GM21723 (cell line): Measurements from ENCODE around the gene BTBD6.

Source experiments
- ATAC-seq: cut with Tn5 transposase; IDR thresholded peaks from one replicate; pipeline ENCODE4 v1.9.1; 2021; ENCODE audit warnings: mild to moderate bottlenecking, moderate library complexity; ENCODE audit not compliant: unreplicated experiment

BTBD6 gene

DNA sequence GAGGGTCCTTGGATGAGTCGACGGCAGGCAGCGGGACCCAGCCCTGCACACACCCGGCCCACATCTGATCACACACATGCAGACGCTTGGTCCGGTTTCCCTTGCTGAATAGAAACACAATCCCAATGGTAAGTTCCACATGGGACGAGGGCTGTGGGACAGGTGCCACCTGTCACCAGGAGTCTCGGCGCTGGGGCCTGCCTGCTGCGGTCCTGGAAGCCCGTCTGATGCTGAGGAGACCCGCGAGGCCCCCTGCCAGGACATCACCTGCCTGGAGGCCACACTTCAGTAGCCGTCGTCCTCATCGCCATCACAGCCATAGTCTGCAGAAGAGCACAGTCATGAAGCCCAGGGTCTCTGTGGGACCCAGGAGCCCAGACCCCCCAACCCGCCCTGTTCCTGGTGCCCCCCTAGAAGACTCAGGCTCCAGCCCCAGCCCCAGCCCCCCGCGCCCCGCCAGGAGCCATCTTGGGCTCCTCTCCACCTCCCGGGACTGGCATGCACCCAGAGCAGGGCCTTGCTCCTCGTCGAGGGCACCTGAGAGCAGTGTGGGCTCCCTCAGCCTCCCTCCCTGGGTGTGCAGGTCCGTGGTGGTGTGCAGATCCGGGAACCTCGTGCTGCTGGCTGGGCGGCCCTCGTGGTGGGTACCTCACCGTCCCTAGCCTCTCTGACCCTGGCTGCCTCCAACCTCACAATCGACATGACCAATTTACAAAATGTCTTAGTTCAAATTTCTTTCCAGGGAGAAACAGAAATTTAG, 37.9 kb upstream of the BTBD6 start:
- no peak for ATAC-seq

- no peak for ATAC-seq
These were observed 37.1 kb upstream of the BTBD6 start for GRCh38 chr14:105211086-105211757.

- ATAC-seq, result no peak
These were observed 36.6 kb upstream of the BTBD6 start for GRCh38 chr14:105211758-105212089.

DNA sequence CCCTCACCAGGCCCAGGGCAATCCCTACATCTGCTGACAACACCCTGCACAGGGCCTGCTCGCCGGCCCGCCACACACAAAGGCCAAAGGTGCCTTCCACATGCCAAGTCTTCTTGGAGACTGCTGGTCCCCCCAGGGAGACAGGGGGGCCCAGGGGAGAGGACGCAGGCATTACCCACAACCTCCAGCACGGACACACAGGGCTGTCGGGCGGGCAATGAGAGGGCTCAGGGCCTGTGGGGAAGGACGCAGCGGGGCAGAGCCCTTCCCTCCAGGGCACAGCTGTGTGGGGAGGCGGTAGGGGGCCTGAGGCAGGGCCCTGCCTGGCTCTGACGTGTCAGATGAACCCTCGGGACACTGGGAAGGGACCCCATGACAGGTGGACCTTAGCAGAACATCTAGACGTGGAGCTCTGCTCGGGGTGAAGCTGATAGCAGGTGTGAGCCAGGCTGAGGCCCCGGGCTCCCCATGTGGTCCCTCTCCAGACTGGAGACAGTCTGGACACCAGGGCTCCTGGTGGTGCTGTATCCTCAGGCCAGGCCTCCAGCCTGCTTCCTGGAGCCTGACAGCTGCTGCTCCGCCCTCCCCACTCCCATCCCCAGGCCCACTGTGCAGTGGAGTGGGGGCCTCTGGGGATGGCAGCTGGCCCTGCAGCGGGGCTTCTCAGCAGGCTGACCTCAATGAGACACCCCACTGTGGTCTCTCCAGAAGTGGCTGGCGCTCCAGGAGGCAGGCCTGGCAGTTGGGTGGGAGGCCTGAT, 35.6 kb upstream of the BTBD6 start:
- ATAC-seq, result no peak

- ATAC-seq, result no peak
These were observed 35.0 kb upstream of the BTBD6 start for GRCh38 chr14:105213361-105213760.

DNA sequence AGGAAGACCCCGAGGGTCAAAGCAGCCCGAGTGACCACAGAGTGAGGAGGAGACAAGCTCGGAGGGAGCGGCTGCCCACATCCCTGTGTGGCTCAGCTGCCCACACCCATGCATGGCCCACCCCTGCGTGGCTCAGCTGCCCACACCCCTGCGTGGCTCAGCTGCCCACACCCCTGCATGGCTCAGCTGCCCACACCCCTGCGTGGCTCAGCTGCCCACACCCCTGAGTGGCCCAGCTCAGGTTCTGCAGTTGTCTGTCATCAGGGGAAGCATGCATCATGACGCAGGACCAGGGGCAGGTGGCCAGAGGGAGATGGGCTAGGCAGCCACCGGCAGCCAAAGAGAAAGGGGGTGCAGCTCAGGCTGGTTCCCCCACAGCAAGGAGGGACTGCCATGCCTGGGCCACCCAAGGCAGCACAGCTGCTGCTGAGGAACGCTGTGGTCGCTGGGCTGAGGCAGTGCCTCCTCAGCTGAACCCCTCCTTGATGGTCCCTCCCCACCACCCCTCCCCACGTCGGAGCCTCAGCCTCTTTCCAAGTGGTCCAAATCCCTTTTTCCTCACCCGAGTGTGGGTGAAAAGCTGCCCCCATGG, 33.9 kb upstream of the BTBD6 start:
- no peak for ATAC-seq

DNA sequence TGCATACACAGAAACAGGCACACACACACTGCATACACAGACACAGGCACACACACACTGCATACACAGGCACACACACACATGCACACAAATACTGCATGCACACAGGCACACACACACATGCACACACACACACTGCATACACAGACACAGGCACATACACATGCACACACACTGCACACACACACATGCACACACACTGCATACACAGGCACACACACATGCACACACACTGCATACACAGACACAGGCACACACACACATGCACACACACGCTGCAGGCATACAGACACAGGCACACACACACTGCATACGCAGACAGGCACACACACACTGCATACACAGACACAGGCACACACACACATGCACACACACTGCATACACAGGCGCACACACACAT, 32.7 kb upstream of the BTBD6 start:
- ATAC-seq, result no peak

DNA sequence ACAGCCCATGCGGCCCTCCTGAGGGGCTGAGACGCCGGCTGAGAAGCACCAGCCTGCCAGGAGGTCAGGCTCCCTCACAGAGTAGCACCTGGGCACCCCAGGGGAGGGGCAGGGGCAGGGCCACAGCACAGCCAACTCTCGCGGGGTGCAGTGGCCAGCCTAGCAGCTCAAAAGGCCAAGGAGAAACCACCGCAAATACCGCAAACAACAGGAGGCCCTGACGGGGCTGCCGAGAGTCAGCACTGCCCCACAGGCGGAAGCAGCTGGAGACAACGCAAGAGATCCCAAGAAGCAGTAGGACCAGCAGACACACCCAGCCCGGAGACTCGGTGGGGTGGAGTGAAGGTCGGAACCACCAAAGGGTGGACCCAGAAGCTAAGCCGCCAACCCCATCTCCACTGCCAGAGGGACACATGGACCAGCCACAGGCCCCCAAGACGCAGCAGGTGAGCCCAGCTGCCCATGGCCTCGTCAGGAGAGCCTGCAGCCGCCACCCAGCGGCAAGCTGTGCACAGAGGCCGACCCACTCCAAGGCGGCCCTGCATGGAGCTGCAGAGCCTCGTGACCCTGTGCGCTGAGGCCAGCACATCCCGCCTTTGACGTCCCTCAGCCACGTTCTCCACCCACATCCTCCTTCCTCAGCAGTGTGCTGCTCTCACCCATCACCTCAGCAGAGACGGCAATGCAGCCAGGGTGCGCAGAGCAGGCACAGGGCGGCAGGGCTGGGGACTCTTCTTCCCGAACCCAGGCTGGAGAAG, 31.7 kb upstream of the BTBD6 start:
- ATAC-seq, result no peak

GRCh38 chr14:105217774-105218173, 30.6 kb upstream of the BTBD6 start:
- no peak for ATAC-seq

DNA sequence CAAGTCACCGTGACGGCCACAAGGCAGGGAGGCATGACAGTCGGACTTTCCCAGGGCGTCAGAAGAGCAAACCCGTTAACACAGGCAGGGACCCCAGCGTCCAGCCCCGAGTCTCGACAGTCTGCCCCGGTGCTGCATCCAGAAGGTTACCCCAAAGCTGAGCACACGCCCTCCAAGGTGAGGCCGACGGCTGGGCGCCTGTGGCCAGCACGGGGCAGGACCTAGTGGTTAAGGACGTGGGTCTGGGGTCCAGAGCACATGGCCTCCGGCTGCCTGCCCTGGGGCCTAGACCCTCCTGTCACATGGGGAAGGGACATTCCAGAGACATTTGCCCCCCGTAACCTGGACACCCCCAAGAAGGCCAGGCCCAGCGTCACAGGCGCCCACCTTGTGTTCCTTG, 29.7 kb upstream of the BTBD6 start:
- ATAC-seq, result no peak

- no peak for ATAC-seq
These were observed 29.2 kb upstream of the BTBD6 start for GRCh38 chr14:105219043-105219612.

GRCh38 chr14:105219753-105220152, 28.6 kb upstream of the BTBD6 start:
- ATAC-seq, result no peak

DNA sequence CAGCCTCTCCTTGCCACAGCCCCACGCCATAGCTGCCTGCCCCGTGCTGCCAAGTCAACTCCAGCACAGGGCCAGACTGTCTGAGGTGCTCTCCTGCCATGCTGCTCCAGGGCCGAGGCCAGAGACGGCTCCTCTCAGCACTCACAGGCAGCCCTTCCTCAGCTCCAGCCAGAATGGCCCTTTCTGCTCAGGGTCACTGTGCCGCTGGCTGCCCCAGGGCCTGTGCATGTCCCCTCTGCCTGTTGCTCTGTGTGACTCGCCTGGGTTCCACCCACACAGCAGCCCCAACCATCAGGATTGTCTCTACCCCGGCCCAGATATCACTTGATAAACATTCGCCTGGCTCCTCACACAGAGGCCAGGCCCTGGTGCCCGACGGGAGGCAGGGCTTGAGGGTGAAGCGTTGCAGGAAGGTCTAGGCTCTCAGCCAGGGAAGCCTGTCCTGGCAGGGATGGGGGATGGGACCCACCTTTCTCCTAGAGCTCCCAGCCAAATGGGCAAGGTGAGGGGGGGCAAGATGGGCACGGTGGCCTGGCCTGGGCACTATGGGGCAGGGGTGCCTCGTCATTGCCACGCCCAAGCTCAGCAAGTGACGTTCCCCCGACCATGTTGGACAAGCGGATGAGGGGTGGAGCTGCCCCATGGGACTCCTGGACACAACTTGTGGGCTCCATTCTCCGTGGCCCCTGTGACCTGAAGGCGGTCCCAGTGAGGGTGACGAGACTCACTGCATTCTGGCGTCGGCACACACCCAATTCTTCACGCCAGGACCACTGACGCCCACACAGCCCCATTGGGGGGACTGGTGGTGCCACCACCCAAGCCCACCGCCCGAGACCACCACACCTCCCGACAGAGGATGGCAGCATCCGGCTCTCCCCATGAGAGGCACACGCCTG, 27.4 kb upstream of the BTBD6 start:
- ATAC-seq, result no peak

- no peak for ATAC-seq
These were observed 26.6 kb upstream of the BTBD6 start for GRCh38 chr14:105221598-105222178.

- ATAC-seq, result no peak
These were observed 25.1 kb upstream of the BTBD6 start for GRCh38 chr14:105223260-105223659.

- no peak for ATAC-seq
These were observed 24.4 kb upstream of the BTBD6 start for GRCh38 chr14:105223770-105224544.

DNA sequence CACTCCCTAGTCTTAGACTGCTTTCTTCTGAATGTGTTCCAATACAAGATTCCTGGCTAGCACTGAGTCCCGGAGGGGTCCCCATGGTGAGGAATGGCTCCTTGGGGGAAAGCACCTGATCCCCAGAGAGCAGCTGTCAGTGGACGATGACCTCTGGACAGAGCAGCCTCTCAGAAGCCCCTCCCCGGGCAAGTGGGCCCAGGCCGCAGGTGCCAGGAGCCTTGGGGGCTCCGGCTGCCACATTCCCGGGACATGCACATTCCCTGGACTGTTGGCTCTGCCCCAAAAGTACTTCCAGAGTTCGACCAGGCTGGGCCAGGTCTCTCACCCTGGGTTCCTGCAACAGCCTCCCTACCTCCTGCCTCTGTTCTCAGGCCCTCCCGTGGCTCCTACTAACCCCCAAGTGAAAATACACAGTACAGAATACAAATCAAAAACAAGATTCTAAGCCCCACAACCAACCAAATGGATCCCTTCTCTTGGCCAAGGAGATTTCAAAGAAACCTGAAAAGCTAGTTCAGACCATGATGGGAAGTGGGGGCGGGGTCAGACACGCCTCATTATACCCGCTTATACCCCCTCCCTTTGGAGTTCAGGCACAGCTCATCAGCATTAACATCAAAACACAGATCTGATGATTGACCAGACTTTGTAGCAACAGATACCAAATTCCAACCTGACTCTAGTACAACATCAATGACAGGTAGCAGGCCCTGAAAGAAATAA, 23.3 kb upstream of the BTBD6 start:
- ATAC-seq, result no peak

DNA sequence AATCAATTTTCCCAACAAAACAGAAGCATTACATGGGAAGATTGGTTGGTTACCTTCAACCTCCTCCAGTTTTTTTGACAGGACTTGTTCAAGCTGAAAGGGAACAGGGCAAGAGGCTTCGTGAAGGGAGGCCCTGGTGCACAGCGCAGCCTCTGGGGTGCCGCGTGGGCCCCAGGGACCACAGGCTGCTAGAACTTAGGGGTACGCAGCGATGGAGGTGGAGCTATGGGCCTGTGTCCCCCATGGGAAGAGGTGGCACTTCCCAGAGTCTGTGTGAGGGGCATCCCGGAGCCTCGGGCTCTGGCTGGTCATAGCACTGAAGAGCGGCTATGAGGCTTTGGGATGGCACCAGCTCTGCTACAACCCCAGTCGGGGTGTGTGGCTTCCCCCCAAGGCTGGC, 22.1 kb upstream of the BTBD6 start:
- ATAC-seq, result no peak
